Liver (tissue), 9 donors: ENCODE results near the gene ENPP4. TPM values are rescaled to one million over a fixed set of nuclear protein-coding genes. Genes with fewer than 3 reads are reported as not detected.

Source experiments
- DNase-seq: peaks from one replicate; pipeline ENCODE4 v3.0.0-alpha.2; 2017; ENCODE audit warnings: low spot score
- H3K27ac ChIP-seq, 2 donors: one replicate each; pipeline ENCODE4 v1.7.0; 2013; ENCODE audit warnings: inconsistent platforms in 2 of 2, low read length in 2 of 2, control low read depth in 1 of 2, low read depth in 1 of 2, mild to moderate bottlenecking in 1 of 2
- H3K27me3 ChIP-seq, 4 donors: one replicate each; pipeline versions ENCODE4 v1.6.1 to v1.7.0; 2013; ENCODE audit warnings: low read length in 3 of 4, inconsistent platforms in 1 of 4, mild to moderate bottlenecking in 1 of 4, moderate library complexity in 1 of 4; ENCODE audit not compliant: control insufficient read depth in 4 of 4, insufficient read depth in 4 of 4
- H3K36me3 ChIP-seq, 4 donors: one replicate each; pipeline versions ENCODE4 v1.6.1 to v1.7.0; 2013; ENCODE audit warnings: low read length in 3 of 4, mild to moderate bottlenecking in 3 of 4, low read depth in 1 of 4, moderate library complexity in 1 of 4; ENCODE audit not compliant: control insufficient read depth in 4 of 4, insufficient read depth in 3 of 4
- H3K4me1 ChIP-seq, 4 donors: one replicate each; pipeline versions ENCODE4 v1.6.1 to v1.7.0; 2013; ENCODE audit warnings: low read length in 3 of 4, mild to moderate bottlenecking in 3 of 4, moderate library complexity in 1 of 4; ENCODE audit not compliant: control insufficient read depth in 4 of 4, insufficient read depth in 4 of 4
- H3K4me3 ChIP-seq, 3 donors: one replicate each; pipeline versions ENCODE4 v1.6.1 to v1.7.0; 2013; ENCODE audit warnings: low read length in 3 of 3, control low read depth in 1 of 3, low read depth in 1 of 3, mild to moderate bottlenecking in 1 of 3
- H3K9ac ChIP-seq, 2 donors: one replicate each; pipeline ENCODE4 v1.7.0; 2013; ENCODE audit warnings: low read length in 2 of 2, mild to moderate bottlenecking in 2 of 2, moderate library complexity in 2 of 2, control low read depth in 1 of 2, low read depth in 1 of 2
- H3K9me3 ChIP-seq, 4 donors: one replicate each; pipeline versions ENCODE4 v1.6.1 to v1.7.0; 2013; ENCODE audit warnings: low read length in 3 of 4; ENCODE audit not compliant: control insufficient read depth in 4 of 4
- EGR1 ChIP-seq, 2 donors: IDR thresholded peaks; 2 replicates each; pipeline ENCODE4 v1.6.1; 2016 to 2018; ENCODE audit warnings: antibody characterized with exemption in 2 of 2, low read depth in 2 of 2
- FOXA1 ChIP-seq: IDR thresholded peaks from 2 replicates; pipeline ENCODE4 v1.6.1; 2016; ENCODE audit warnings: antibody characterized with exemption
- FOXA2 ChIP-seq: IDR thresholded peaks from 2 replicates; pipeline ENCODE4 v1.6.1; 2016; ENCODE audit warnings: antibody characterized with exemption
- GABPA ChIP-seq, 2 donors: IDR thresholded peaks in 1 of 2; conservative IDR thresholded peaks in 1 of 2; 2 replicates each; pipeline ENCODE4 v1.6.1; 2016; ENCODE audit warnings: antibody characterized with exemption in 2 of 2, mild to moderate bottlenecking in 1 of 2, moderate library complexity in 1 of 2
- HNF4A ChIP-seq, 2 donors: conservative IDR thresholded peaks; 2 replicates each; pipeline ENCODE4 v1.6.1; 2016; ENCODE audit warnings: antibody characterized with exemption in 2 of 2, mild to moderate bottlenecking in 2 of 2
- HNF4G ChIP-seq: IDR thresholded peaks from 2 replicates; pipeline ENCODE4 v1.6.1; 2016; ENCODE audit warnings: antibody characterized with exemption
- JUND ChIP-seq, 2 donors: IDR thresholded peaks; 2 replicates each; pipeline ENCODE4 v1.6.1; 2016; ENCODE audit warnings: antibody characterized with exemption in 2 of 2
- NR2F2 ChIP-seq: IDR thresholded peaks from 2 replicates; pipeline ENCODE4 v1.6.1; 2016; ENCODE audit warnings: antibody characterized with exemption
- RAD21 ChIP-seq, 2 donors: IDR thresholded peaks; 2 replicates each; pipeline ENCODE4 v1.6.1; 2016; ENCODE audit warnings: antibody characterized with exemption in 2 of 2, mild to moderate bottlenecking in 2 of 2
- RXRA ChIP-seq, 2 donors: IDR thresholded peaks; 2 replicates each; pipeline ENCODE4 v1.6.1; 2017 to 2018; ENCODE audit warnings: antibody characterized with exemption in 2 of 2, mild to moderate bottlenecking in 1 of 2
- SP1 ChIP-seq: IDR thresholded peaks from 2 replicates; pipeline ENCODE4 v1.6.1; 2018; ENCODE audit warnings: antibody characterized with exemption, mild to moderate bottlenecking
- TAF1 ChIP-seq: conservative IDR thresholded peaks from 2 replicates; pipeline ENCODE4 v1.6.1; 2016; ENCODE audit warnings: antibody characterized with exemption, mild to moderate bottlenecking
- YY1 ChIP-seq: IDR thresholded peaks from 2 replicates; pipeline ENCODE4 v1.6.1; 2016; ENCODE audit warnings: antibody characterized with exemption, mild to moderate bottlenecking
- WGBS: extraction: QIAGEN DNeasy Blood & Tissue Kit; methylation state at CpG from one replicate; pipeline ENCODE4 v1.1.7; 2013; 5-methylcytosine and 5-hydroxymethylcytosine counted together
- polyA plus RNA-seq, 2 donors: library from polyadenylated mRNA; stranded (reverse) in 1 of 2; unstranded in 1 of 2; fragments of 200-250 nt in 1 of 2; fragments of >200 nt in 1 of 2; fragmentation: Nextera tagmentation in 1 of 2; extraction: Ambion mirVana in 1 of 2; gene quantifications; one replicate each; pipeline versions ENCODE4 v1.2.1 to v1.2.3, GENCODE V29; 2013 to 2015
- total RNA-seq, 2 donors: library from RNA; depleted of rRNA; stranded (reverse); fragments of >200 nt; gene quantifications; one replicate each; pipeline ENCODE4 v1.2.3, GENCODE V29; 2014
- TF ChIP-seq, protein P1 (sequence below): IDR thresholded peaks from 2 replicates; pipeline ENCODE4 v1.6.1; 2016; ENCODE audit warnings: antibody characterized with exemption
- TF ChIP-seq, protein P2 (sequence below): IDR thresholded peaks from 2 replicates; pipeline ENCODE4 v1.6.1; 2016; ENCODE audit warnings: antibody characterized with exemption, mild to moderate bottlenecking
- TF ChIP-seq, protein P3 (sequence below): IDR thresholded peaks from 2 replicates; pipeline ENCODE4 v1.6.1; 2016; ENCODE audit warnings: antibody characterized with exemption
- TF ChIP-seq, protein P4 (sequence below): IDR thresholded peaks from 2 replicates; pipeline ENCODE4 v1.6.1; 2016; ENCODE audit warnings: antibody characterized with exemption
- TF ChIP-seq, protein P5 (sequence below): fragments of 150-350 bp; IDR thresholded peaks from 2 replicates; pipeline ENCODE4 v1.5.1; 2017; ENCODE audit warnings: improper control_type of control experiment, low read depth, low read length; ENCODE audit not compliant: missing input control
- donor health status: healthy.
- donor health status: healthy.
- donor health status: healthy.
- donor health status: healthy.
- donor health status: healthy.

Gene ENPP4
- total and polyA plus RNA-seq, 4 donors = 3.6 to 12.6 (median 4.8) TPM

DNA sequence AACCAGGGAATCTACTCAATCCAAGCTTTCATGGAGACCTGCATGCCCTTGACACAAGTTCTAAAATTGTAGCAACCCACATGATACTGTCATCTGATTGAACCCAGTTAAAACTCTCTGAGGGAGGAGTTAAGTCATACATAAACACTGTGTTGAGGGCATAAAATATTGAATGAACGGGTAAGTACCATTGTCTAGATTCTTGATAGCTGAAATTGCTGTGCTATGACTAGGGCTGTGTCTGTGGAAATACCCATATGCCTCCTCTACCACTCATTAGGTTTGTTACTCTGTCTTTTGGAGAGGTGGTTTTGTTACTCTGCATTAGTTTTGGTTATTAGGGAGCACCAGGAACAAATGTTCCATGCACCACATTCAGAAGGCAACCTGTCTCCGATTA, 7.6 kb downstream of the ENPP4 start:
- no peak overlapping the region for H3K4me3 ChIP-seq
- H3K9ac ChIP-seq = no peak overlapping the region
- TF ChIP-seq SP1 (no peak), RAD21 (IDR thresholded peaks at IDR 0.05) (no peak), YY1 (no peak), FOXA2 (no peak), RXRA (IDR thresholded peaks at IDR 0.05) (no peak), HNF4G (no peak), FOXA1 (no peak)
- TF ChIP-seq, protein P1, sequence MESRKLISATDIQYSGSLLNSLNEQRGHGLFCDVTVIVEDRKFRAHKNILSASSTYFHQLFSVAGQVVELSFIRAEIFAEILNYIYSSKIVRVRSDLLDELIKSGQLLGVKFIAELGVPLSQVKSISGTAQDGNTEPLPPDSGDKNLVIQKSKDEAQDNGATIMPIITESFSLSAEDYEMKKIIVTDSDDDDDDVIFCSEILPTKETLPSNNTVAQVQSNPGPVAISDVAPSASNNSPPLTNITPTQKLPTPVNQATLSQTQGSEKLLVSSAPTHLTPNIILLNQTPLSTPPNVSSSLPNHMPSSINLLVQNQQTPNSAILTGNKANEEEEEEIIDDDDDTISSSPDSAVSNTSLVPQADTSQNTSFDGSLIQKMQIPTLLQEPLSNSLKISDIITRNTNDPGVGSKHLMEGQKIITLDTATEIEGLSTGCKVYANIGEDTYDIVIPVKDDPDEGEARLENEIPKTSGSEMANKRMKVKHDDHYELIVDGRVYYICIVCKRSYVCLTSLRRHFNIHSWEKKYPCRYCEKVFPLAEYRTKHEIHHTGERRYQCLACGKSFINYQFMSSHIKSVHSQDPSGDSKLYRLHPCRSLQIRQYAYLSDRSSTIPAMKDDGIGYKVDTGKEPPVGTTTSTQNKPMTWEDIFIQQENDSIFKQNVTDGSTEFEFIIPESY = no peak
- no peaks in the 10 kb centered on the region for H3K36me3 ChIP-seq
- no peaks in the 10 kb centered on the region for H3K9me3 ChIP-seq
- DNase-seq = no peak
- no peak overlapping the region for H3K27ac ChIP-seq
- WGBS = 96% methylated on average over 2 of the region's 2 CpGs
- no peaks in the 10 kb centered on the region for H3K27me3 ChIP-seq
- H3K4me1 ChIP-seq = no peaks in the 10 kb centered on the region

DNA sequence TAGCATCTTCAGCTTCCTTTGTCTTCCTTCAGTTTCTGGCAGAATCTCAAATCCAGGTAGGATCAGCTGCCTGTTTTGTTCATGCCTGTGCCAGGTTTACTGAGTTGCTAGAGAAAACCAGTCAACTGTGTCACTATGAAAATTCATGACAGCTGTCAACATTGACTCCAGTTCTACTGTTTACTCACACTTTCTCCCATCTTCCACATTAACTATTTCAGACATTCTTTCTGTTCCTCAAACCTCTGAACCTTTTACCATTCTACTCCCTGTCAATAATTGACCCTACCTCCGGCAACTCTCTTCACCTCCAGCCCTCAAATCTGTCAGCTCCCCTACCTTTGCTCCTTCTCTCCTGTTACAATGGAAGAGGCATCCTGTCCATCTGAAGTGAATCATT, 8.5 kb downstream of the ENPP4 start:
- 78% methylated on average over 1 of the region's 1 CpG for WGBS
- no peak for DNase-seq
- H3K4me3 ChIP-seq = no peak overlapping the region

More for the DNA sequence above, 8.5 kb downstream of the ENPP4 start:
- no peaks in the 10 kb centered on the region for H3K9me3 ChIP-seq
- TF ChIP-seq HNF4G (no peak), SP1 (no peak), NR2F2 (no peak), FOXA1 (no peak), EGR1 (IDR thresholded peaks at IDR 0.05; ENCODE audit: low read depth in 2 of 2) (no peak), JUND (IDR thresholded peaks at IDR 0.05) (no peak), FOXA2 (no peak), RXRA (IDR thresholded peaks at IDR 0.05) (no peak), RAD21 (IDR thresholded peaks at IDR 0.05) (no peak), TAF1 (no peak), GABPA (IDR thresholded peaks at IDR 0.05 in 1 of 2, conservative IDR thresholded peaks at IDR 0.05 in 1 of 2) (no peak), HNF4A (conservative IDR thresholded peaks at IDR 0.05) (no peak), YY1 (no peak)
- TF ChIP-seq, protein P1 = no peak
- TF ChIP-seq, protein P2, sequence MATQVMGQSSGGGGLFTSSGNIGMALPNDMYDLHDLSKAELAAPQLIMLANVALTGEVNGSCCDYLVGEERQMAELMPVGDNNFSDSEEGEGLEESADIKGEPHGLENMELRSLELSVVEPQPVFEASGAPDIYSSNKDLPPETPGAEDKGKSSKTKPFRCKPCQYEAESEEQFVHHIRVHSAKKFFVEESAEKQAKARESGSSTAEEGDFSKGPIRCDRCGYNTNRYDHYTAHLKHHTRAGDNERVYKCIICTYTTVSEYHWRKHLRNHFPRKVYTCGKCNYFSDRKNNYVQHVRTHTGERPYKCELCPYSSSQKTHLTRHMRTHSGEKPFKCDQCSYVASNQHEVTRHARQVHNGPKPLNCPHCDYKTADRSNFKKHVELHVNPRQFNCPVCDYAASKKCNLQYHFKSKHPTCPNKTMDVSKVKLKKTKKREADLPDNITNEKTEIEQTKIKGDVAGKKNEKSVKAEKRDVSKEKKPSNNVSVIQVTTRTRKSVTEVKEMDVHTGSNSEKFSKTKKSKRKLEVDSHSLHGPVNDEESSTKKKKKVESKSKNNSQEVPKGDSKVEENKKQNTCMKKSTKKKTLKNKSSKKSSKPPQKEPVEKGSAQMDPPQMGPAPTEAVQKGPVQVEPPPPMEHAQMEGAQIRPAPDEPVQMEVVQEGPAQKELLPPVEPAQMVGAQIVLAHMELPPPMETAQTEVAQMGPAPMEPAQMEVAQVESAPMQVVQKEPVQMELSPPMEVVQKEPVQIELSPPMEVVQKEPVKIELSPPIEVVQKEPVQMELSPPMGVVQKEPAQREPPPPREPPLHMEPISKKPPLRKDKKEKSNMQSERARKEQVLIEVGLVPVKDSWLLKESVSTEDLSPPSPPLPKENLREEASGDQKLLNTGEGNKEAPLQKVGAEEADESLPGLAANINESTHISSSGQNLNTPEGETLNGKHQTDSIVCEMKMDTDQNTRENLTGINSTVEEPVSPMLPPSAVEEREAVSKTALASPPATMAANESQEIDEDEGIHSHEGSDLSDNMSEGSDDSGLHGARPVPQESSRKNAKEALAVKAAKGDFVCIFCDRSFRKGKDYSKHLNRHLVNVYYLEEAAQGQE = no peak
- TF ChIP-seq, protein P3, sequence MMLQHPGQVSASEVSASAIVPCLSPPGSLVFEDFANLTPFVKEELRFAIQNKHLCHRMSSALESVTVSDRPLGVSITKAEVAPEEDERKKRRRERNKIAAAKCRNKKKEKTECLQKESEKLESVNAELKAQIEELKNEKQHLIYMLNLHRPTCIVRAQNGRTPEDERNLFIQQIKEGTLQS = no peak
- TF ChIP-seq, protein P4, sequence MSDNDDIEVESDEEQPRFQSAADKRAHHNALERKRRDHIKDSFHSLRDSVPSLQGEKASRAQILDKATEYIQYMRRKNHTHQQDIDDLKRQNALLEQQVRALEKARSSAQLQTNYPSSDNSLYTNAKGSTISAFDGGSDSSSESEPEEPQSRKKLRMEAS = no peak
- TF ChIP-seq, protein P5, sequence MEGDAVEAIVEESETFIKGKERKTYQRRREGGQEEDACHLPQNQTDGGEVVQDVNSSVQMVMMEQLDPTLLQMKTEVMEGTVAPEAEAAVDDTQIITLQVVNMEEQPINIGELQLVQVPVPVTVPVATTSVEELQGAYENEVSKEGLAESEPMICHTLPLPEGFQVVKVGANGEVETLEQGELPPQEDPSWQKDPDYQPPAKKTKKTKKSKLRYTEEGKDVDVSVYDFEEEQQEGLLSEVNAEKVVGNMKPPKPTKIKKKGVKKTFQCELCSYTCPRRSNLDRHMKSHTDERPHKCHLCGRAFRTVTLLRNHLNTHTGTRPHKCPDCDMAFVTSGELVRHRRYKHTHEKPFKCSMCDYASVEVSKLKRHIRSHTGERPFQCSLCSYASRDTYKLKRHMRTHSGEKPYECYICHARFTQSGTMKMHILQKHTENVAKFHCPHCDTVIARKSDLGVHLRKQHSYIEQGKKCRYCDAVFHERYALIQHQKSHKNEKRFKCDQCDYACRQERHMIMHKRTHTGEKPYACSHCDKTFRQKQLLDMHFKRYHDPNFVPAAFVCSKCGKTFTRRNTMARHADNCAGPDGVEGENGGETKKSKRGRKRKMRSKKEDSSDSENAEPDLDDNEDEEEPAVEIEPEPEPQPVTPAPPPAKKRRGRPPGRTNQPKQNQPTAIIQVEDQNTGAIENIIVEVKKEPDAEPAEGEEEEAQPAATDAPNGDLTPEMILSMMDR = no peak
- H3K9ac ChIP-seq = no peak overlapping the region
- no peaks in the 10 kb centered on the region for H3K4me1 ChIP-seq
- H3K27ac ChIP-seq = no peak overlapping the region
- H3K27me3 ChIP-seq = no peaks in the 10 kb centered on the region
- peaks cover 0 to 5% (median 0%) of the 10 kb centered on the region in 4 donors for H3K36me3 ChIP-seq
